Measurements from ENCODE around the gene KCNMA1. TPM values are rescaled to one million over a fixed set of nuclear protein-coding genes. Genes with fewer than 3 reads are reported as not detected.

Gene KCNMA1
- polyA plus RNA-seq, 1 donor from 2014 or later: 60.8 TPM

DNA sequence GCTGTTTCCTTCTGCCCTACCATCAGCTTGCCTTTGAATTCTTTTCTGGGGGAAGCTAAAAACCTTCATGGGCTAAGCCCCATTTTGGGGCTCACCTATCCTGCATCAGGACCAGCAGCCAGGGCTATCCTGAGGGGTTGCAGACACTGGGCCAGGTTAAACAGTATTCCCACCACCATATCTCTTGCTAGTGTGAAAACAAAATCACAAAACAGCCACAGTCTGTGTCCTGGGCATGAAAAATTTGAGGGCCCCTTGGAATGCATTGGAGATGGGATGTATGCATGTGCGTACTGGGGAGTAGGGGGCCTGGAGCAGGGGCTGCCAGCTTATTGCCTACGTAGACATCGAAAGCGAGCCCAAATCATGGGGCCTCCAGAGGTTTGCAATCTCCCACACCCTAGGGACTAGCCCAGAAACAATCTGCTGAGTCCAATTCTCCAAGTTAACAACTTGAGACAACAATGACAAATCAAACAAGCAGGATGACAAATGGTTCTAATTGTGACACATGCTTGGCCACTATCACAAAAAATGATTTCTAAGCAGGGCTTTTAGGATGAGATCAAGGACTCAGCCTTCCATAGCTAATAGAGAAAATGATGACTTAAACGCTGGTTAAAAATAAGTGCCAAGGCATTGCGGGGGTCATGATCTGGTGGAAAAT lies 557.1 kb downstream of the KCNMA1 start:
- H3K9me3 ChIP-seq (ENCODE audit: low read length): no peaks in the 10 kb centered on the region
- H3K79me2 ChIP-seq (replicated peaks; ENCODE audit: insufficient read depth, low read length): no peaks in the 10 kb centered on the region
- no peaks in the 10 kb centered on the region for H3K9me2 ChIP-seq (ENCODE audit: insufficient read depth, low read length)
- peaks cover 7% of the 10 kb centered on the region for H3K36me3 ChIP-seq (ENCODE audit: insufficient read depth, low read length)
- no peak for TF ChIP-seq EZH2 (IDR thresholded peaks at IDR 0.05; ENCODE audit: borderline replicate concordance, insufficient read depth, low read length, poor library complexity, severe bottlenecking)
- TF ChIP-seq RAD21 (conservative IDR thresholded peaks at IDR 0.05): no peak
- TF ChIP-seq, protein P1, sequence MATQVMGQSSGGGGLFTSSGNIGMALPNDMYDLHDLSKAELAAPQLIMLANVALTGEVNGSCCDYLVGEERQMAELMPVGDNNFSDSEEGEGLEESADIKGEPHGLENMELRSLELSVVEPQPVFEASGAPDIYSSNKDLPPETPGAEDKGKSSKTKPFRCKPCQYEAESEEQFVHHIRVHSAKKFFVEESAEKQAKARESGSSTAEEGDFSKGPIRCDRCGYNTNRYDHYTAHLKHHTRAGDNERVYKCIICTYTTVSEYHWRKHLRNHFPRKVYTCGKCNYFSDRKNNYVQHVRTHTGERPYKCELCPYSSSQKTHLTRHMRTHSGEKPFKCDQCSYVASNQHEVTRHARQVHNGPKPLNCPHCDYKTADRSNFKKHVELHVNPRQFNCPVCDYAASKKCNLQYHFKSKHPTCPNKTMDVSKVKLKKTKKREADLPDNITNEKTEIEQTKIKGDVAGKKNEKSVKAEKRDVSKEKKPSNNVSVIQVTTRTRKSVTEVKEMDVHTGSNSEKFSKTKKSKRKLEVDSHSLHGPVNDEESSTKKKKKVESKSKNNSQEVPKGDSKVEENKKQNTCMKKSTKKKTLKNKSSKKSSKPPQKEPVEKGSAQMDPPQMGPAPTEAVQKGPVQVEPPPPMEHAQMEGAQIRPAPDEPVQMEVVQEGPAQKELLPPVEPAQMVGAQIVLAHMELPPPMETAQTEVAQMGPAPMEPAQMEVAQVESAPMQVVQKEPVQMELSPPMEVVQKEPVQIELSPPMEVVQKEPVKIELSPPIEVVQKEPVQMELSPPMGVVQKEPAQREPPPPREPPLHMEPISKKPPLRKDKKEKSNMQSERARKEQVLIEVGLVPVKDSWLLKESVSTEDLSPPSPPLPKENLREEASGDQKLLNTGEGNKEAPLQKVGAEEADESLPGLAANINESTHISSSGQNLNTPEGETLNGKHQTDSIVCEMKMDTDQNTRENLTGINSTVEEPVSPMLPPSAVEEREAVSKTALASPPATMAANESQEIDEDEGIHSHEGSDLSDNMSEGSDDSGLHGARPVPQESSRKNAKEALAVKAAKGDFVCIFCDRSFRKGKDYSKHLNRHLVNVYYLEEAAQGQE (IDR thresholded peaks at IDR 0.05; ENCODE audit: borderline replicate concordance): no peak
- TF ChIP-seq MXI1 (conservative IDR thresholded peaks at IDR 0.05; ENCODE audit: poor library complexity, severe bottlenecking): no peak
- TF ChIP-seq POLR2AphosphoS5 (IDR thresholded peaks at IDR 0.05): no peak
- TF ChIP-seq TAF1 (IDR thresholded peaks at IDR 0.05; ENCODE audit: low read depth): no peak
- H3F3A ChIP-seq (ENCODE audit: insufficient read depth, low read length, poor library complexity, severe bottlenecking): no peaks in the 10 kb centered on the region
- no peaks in the 10 kb centered on the region for H3K27me3 ChIP-seq (ENCODE audit: insufficient read depth, low read depth, low read length)
- H3K27ac ChIP-seq (ENCODE audit: low read length): no peak overlapping the region
- H4K20me1 ChIP-seq (ENCODE audit: insufficient read depth): no peaks in the 10 kb centered on the region
- no peak overlapping the region for H2AFZ ChIP-seq (ENCODE audit: low read depth, low read length)
- H3K9ac ChIP-seq (ENCODE audit: low read length): no peak overlapping the region
- H3K4me2 ChIP-seq (ENCODE audit: low read length): no peak overlapping the region
- no peak overlapping the region for H3K4me3 ChIP-seq (ENCODE audit: low read length)

DNA sequence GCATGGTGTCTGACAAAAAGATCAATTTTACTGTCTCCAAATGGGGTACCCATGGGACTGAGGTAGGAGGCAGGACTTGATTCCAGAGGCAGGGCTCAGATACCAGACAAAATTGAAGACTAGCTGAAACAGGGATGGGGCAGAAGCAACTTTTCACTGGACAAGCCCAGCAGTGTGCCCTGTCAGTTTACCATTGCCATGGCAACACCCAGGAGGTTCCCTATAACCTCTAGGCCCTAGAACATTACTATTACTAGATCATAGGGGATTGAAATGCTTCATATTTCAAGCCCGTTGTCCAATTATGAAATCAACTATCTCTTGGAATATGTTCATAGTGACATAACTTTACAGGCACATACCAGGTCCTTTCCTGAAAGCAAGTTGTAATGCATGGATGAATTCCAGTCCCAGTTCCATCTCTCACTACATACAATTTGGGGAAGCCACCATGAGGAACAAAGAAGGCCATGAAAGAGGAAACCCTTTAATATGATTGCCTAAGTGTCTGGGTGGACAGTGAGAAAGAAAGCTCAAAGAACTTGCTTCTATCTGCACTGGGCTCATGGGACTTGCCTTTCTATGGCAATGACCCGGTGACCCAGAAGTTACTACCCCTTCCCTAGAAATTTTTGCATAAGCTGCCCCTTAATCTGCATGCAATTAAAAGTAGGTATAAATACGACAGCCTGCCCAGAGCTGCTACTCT lies 557.9 kb downstream of the KCNMA1 start:
- H3K36me3 ChIP-seq (ENCODE audit: insufficient read depth, low read length): peaks cover 7% of the 10 kb centered on the region
- H2AFZ ChIP-seq (ENCODE audit: low read depth, low read length): no peak overlapping the region
- no peaks in the 10 kb centered on the region for H4K20me1 ChIP-seq (ENCODE audit: insufficient read depth)
- no peaks in the 10 kb centered on the region for H3K27me3 ChIP-seq (ENCODE audit: insufficient read depth, low read depth, low read length)
- H3K9ac ChIP-seq (ENCODE audit: low read length): no peak overlapping the region
- H3K4me3 ChIP-seq (ENCODE audit: low read length): no peak overlapping the region
- H3F3A ChIP-seq (ENCODE audit: insufficient read depth, low read length, poor library complexity, severe bottlenecking): no peaks in the 10 kb centered on the region
- no peaks in the 10 kb centered on the region for H3K9me3 ChIP-seq (ENCODE audit: low read length)
- H3K79me2 ChIP-seq (replicated peaks; ENCODE audit: insufficient read depth, low read length): no peaks in the 10 kb centered on the region
- no peak overlapping the region for H3K4me2 ChIP-seq (ENCODE audit: low read length)
- H3K9me2 ChIP-seq (ENCODE audit: insufficient read depth, low read length): no peaks in the 10 kb centered on the region
- no peak for TF ChIP-seq MXI1 (conservative IDR thresholded peaks at IDR 0.05; ENCODE audit: poor library complexity, severe bottlenecking)
- TF ChIP-seq EZH2 (IDR thresholded peaks at IDR 0.05; ENCODE audit: borderline replicate concordance, insufficient read depth, low read length, poor library complexity, severe bottlenecking): no peak
- no peak for TF ChIP-seq RAD21 (conservative IDR thresholded peaks at IDR 0.05)
- no peak for TF ChIP-seq SMC3 (conservative IDR thresholded peaks at IDR 0.05; ENCODE audit: poor library complexity)
- TF ChIP-seq, protein P1 (IDR thresholded peaks at IDR 0.05; ENCODE audit: borderline replicate concordance): no peak
- TF ChIP-seq EP300 (conservative IDR thresholded peaks at IDR 0.05; ENCODE audit: poor library complexity, severe bottlenecking): no peak
- no peak overlapping the region for H3K27ac ChIP-seq (ENCODE audit: low read length)

Measured in neural cell (in vitro differentiated cells).